ENCODE results near the gene IRF2. TPM values are rescaled to one million over a fixed set of nuclear protein-coding genes. Genes with fewer than 3 reads are reported as not detected.
A peak's percentile ranks its signal among the peaks of the same experiment; 100 is the strongest.
"Not testable (repeated sequence)": the region's sequence is repeated elsewhere in the genome, so short reads cannot be mapped to it uniquely, and the experiment has no call there.

The IRF2 gene
- total RNA-seq, 1 donor: 24.5 TPM

- DNase-seq (ENCODE audit: low read depth in 2 of 3, low spot score in 2 of 3): no peak
These were observed 124.0 kb downstream of the IRF2 start for GRCh38 chr4:184350213-184350817.

GRCh38 chr4:184349283-184350039 lies 124.9 kb downstream of the IRF2 start:
- no peak for DNase-seq (ENCODE audit: low read depth in 2 of 3, low spot score in 2 of 3)

- no peak for DNase-seq (ENCODE audit: low read depth in 2 of 3, low spot score in 2 of 3)
These were observed 125.8 kb downstream of the IRF2 start for GRCh38 chr4:184348311-184349233.

GRCh38 chr4:184347251-184348239 lies 126.8 kb downstream of the IRF2 start:
- peak in 2 of 3 donors; percentile 41 to 62 for DNase-seq (ENCODE audit: low read depth in 2 of 3, low spot score in 2 of 3)

- DNase-seq (ENCODE audit: low read depth in 2 of 3, low spot score in 2 of 3): no peak
These were observed 127.7 kb downstream of the IRF2 start for GRCh38 chr4:184346682-184347081.

- not testable (repeated sequence) for DNase-seq (ENCODE audit: low read depth in 2 of 3, low spot score in 2 of 3)
These were observed 128.1 kb downstream of the IRF2 start for GRCh38 chr4:184346273-184346672.

GRCh38 chr4:184345573-184345922 lies 128.8 kb downstream of the IRF2 start:
- no peak for DNase-seq (ENCODE audit: low read depth in 2 of 3, low spot score in 2 of 3)

- DNase-seq (ENCODE audit: low read depth in 2 of 3, low spot score in 2 of 3): no peak
These were observed 129.3 kb downstream of the IRF2 start for GRCh38 chr4:184344899-184345572.

- DNase-seq (ENCODE audit: low read depth in 2 of 3, low spot score in 2 of 3): peak in 1 of 3 donors; percentile 19
These were observed 129.9 kb downstream of the IRF2 start for GRCh38 chr4:184344435-184344834.

GRCh38 chr4:184343502-184344177 lies 130.7 kb downstream of the IRF2 start:
- peak in 2 of 3 donors; percentile 64 to 75 for DNase-seq (ENCODE audit: low read depth in 2 of 3, low spot score in 2 of 3)

- not testable (repeated sequence) for DNase-seq (ENCODE audit: low read depth in 2 of 3, low spot score in 2 of 3)
These were observed 131.5 kb downstream of the IRF2 start for GRCh38 chr4:184342857-184343237.

- no peak for DNase-seq (ENCODE audit: low read depth in 2 of 3, low spot score in 2 of 3)
These were observed 132.0 kb downstream of the IRF2 start for GRCh38 chr4:184342167-184342856.

- peak in 1 of 3 donors; percentile 56 for DNase-seq (ENCODE audit: low read depth in 2 of 3, low spot score in 2 of 3)
These were observed 134.8 kb downstream of the IRF2 start for GRCh38 chr4:184339398-184340193.

GRCh38 chr4:184337907-184338306 lies 136.4 kb downstream of the IRF2 start:
- no peak for DNase-seq (ENCODE audit: low read depth in 2 of 3, low spot score in 2 of 3)

Measured in hematopoietic multipotent progenitor cell (in vitro differentiated cells).